ENCODE results near the gene EYA4. TPM values are rescaled to one million over a fixed set of nuclear protein-coding genes. Genes with fewer than 3 reads are reported as not detected.
A peak's percentile ranks its signal among the peaks of the same experiment; 100 is the strongest.

Gene EYA4
- total RNA-seq, 2 experiments from 2014 or later = not detected

DNA sequence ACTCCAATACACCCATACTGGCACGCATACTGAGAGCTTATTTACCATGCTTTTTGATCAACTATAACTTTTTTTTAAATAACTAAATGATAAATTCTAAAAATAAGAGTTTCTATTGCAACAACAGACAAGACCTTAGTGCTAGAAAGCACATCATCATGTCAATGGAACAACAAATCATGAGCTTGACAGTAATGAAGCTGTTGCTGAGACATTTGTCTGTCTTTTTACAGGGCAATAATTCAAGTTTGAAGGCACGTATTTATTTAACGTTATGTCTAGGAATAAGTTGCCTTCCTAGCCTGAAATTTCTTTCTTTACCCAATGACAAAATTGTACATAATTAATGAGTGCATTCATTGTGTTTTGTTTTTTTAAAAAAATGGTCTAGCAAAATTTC, 299.2 kb downstream of the EYA4 start:
- Mint-ChIP-seq H3K36me3 (ENCODE audit: low read depth) (no peaks in the 10 kb centered on the region), H3K9me3 (ENCODE audit: insufficient read depth) (no peaks in the 10 kb centered on the region), H3K27ac (no peak overlapping the region), H3K4me3 (no peak overlapping the region), H3K27me3 (ENCODE audit: low read depth) (no peaks in the 10 kb centered on the region), H3K4me1 (ENCODE audit: low read depth) (no peaks in the 10 kb centered on the region)
- POLR2A ChIA-PET = no interaction called here
- ATAC-seq (no peak), DNase-seq (no peak)
- CTCF ChIA-PET = no interaction called here

DNA sequence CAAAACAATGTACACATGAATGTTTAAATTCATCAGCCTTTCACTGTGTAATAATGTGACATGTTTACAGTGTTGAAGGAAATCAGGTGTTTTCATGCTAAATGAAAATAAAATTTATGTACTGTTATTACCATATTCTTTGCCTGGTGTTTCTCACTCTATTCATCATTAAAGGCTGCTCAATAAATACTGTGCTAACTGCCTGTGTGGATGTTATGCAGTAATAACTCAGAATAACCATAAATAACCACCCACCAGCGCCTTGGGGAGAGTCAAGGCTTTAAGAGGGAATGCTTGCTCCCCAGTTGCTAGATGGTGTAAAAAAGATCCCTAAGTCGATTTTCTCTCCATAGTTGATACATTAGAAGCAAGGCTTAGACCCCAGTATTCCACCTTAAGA, 299.9 kb downstream of the EYA4 start:
- ATAC-seq = no peak
- Mint-ChIP-seq H3K27ac (no peak overlapping the region), H3K9me3 (ENCODE audit: insufficient read depth) (no peaks in the 10 kb centered on the region), H3K4me1 (ENCODE audit: low read depth) (no peaks in the 10 kb centered on the region), H3K27me3 (ENCODE audit: low read depth) (no peaks in the 10 kb centered on the region), H3K36me3 (ENCODE audit: low read depth) (no peaks in the 10 kb centered on the region), H3K4me3 (no peak overlapping the region)
- POLR2A ChIA-PET = no interaction called here
- DNase-seq = no peak
- CTCF ChIA-PET = no interaction called here

DNA sequence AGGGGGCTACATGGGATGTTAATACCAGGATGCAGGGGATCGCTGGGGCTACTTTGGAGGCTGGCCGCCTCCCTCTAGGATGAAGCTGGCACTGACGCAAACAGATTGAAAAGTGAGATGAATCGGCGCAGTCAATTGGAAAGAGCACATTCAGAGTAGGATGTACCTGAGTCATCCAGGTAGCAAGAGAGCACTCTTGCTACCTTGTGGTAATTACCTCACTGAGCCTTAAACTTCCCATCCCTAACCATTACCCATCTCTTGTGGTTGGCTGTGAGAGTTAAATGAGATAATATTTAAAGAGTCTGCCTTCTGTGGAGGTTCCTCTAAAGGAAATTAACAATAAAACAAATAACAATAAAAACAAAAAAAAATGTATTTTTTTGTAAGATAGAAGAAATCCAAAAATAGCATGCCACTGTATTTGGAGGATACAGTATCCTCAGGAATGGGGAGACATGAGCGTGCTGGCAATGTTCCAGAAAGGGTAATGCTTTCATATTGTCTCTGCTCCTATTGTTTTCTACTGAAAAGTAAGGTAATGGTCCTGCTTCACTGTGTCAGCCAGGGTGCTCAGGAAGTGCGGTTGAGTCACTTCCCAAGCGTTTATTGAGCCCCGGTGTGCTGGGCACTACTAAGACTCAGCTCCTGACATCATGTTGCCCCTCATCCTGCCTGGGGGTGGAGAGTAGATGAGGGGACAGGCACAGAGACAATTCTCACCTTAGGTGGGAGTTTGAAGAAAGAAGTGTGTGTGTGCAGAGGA, 301.1 kb downstream of the EYA4 start:
- Mint-ChIP-seq H3K36me3 (ENCODE audit: low read depth) (no peaks in the 10 kb centered on the region), H3K4me3 (no peak overlapping the region), H3K4me1 (ENCODE audit: low read depth) (no peaks in the 10 kb centered on the region), H3K27ac (no peak overlapping the region), H3K9me3 (ENCODE audit: insufficient read depth) (no peaks in the 10 kb centered on the region), H3K27me3 (ENCODE audit: low read depth) (no peaks in the 10 kb centered on the region)
- DNase-seq (no peak), ATAC-seq (no peak)
- CTCF ChIA-PET = interaction anchor here (0.6 kb wide), 1 partner anchor 43 kb away, joined by 3 read pairs; no protein-coding TSS in a partner anchor
- POLR2A ChIA-PET = no interaction called here

DNA sequence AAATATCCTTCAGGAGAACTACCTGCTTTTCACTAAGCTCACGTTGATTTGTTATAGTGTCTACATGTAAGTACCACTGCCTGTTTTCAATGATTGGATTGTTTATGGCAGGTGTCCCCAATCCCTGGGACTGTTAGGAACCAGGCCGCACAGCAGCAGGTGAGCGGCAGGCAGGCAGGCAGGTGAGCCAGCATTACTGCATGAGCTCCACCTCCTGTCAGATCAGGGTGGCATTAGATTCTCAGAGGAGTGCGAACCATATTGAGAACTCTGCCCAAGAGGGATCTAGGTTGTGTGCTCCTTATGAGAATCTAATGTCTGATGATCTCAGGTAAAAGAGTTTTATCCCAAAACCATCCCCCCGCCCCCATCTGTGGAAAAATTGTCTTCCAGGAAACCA, 303.3 kb downstream of the EYA4 start:
- ChIA-PET POLR2A (no interaction called here), CTCF (no interaction called here)
- H3K9me3 Mint-ChIP-seq (ENCODE audit: insufficient read depth) = no peaks in the 10 kb centered on the region
- H3K36me3 Mint-ChIP-seq (ENCODE audit: low read depth) = no peaks in the 10 kb centered on the region
- no peak for ATAC-seq
- no peaks in the 10 kb centered on the region for H3K4me1 Mint-ChIP-seq (ENCODE audit: low read depth)
- DNase-seq = no peak
- no peaks in the 10 kb centered on the region for H3K27me3 Mint-ChIP-seq (ENCODE audit: low read depth)
- H3K27ac Mint-ChIP-seq = no peak overlapping the region
- H3K4me3 Mint-ChIP-seq = no peak overlapping the region

DNA sequence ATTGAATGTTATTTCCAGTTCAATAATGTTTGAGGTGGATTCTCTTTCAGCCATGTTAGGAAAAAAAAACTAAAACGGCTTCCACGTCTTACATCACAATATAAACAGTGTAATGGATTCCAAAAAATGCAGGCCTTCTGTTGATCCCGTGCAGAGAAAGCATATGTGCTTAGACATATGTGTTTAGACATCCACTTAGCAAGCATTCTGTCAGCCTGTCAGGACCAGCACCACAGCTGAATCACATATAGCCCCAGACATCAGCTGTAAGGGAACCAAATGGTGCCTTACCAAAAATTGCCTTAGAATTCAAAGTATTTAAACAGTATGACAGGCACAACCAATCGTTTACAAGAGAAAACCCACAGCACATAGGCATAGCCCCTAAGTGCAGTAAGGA, 304.9 kb downstream of the EYA4 start:
- Mint-ChIP-seq H3K36me3 (ENCODE audit: low read depth) (no peaks in the 10 kb centered on the region), H3K27me3 (ENCODE audit: low read depth) (no peaks in the 10 kb centered on the region), H3K4me1 (ENCODE audit: low read depth) (no peaks in the 10 kb centered on the region)

DNA sequence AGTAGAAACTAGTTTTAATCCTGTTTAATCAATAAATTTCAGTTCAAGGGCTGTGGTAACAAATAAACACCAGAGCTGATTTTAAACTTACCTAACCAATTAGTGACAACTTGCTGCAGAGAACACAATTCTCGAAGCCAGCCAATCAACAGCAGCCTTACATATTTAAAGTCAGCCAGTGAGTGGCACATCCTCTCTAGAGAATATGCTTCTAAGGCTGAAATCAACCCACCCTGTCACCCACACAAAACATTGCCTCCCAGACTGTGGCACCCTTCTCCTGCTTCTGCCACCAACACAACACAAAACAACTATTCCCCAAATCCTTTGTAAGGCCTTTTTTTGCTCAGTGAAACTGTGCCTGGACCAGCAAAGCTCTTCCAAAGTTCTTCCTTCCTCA, 306.0 kb downstream of the EYA4 start:
- ATAC-seq (no peak), DNase-seq (no peak)
- Mint-ChIP-seq H3K27me3 (ENCODE audit: low read depth) (no peaks in the 10 kb centered on the region), H3K36me3 (ENCODE audit: low read depth) (no peaks in the 10 kb centered on the region), H3K4me1 (ENCODE audit: low read depth) (no peaks in the 10 kb centered on the region), H3K27ac (no peak overlapping the region), H3K4me3 (no peak overlapping the region), H3K9me3 (ENCODE audit: insufficient read depth) (no peaks in the 10 kb centered on the region)
- ChIA-PET POLR2A (no interaction called here), CTCF (no interaction called here)

More for the DNA sequence above, 304.9 kb downstream of the EYA4 start:
- no peaks in the 10 kb centered on the region for H3K9me3 Mint-ChIP-seq (ENCODE audit: insufficient read depth)
- POLR2A ChIA-PET = no interaction called here
- H3K27ac Mint-ChIP-seq = no peak overlapping the region
- ATAC-seq (no peak), DNase-seq (no peak)
- H3K4me3 Mint-ChIP-seq = no peak overlapping the region
- CTCF ChIA-PET = no interaction called here

DNA sequence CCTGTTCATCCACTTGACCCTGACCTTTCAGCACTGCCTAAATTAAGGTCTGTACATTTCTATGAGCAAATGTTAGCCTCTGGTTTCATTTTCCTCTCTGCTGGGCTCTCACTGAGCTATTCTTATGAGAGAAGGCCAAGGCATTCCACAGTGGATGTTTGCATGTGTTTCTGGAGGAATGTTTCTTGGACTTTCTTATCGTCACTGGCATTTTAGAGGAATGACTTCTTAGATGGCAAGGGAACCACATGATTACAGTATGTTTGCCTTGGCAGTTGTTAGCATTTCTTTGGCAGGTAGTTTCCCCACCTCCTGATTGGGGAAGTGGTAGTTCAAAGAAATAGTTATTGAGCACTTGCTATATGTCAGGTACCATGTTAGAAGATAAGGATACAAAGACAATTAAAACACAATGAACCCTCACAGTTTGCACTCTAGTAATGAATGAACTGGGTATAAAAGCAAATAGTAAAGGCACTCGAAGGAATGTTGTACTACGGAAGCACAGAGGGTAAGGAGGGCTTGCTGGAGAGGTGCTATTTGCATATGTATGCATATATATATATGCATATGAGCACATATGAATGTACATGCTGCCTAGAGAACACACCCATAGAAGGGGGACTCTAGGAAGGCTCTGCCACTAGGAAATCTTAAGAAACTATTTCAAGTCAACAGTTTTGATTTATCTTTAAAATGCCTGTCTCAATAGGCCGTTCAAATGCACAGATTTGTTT, 307.4 kb downstream of the EYA4 start:
- Mint-ChIP-seq H3K9me3 (ENCODE audit: insufficient read depth) (no peaks in the 10 kb centered on the region), H3K27me3 (ENCODE audit: low read depth) (no peaks in the 10 kb centered on the region), H3K27ac (no peak overlapping the region), H3K4me1 (ENCODE audit: low read depth) (no peaks in the 10 kb centered on the region), H3K36me3 (ENCODE audit: low read depth) (no peaks in the 10 kb centered on the region), H3K4me3 (no peak overlapping the region)
- no peak for DNase-seq
- ChIA-PET CTCF (no interaction called here), POLR2A (no interaction called here)
- ATAC-seq = no peak

DNA sequence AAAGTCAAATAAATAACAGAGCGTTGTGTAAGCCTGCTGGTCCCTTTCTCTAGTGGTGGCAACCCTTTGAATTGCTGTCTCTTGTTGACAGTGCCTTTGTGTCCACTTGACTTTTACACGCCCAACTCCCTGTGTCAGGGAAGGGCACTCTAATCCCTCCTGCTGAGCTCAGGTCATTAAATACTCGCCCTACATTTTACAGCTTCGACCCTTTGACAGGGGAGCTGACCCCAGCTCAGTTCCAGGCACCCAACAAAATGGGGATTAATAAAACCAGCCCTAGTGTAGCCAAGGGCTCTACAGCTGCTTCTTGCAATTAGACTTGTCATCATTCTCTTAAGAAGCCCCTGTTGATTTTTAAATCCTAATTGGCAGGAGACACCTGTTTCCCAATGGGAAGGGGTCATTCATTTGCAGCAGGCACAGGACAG, 308.2 kb downstream of the EYA4 start:
- POLR2A ChIA-PET = no interaction called here
- CTCF ChIA-PET = interaction anchor here (0.6 kb wide), 1 partner anchor 541 kb away, joined by 3 read pairs; no protein-coding TSS in a partner anchor
- Mint-ChIP-seq H3K4me1 (ENCODE audit: low read depth) (no peaks in the 10 kb centered on the region), H3K36me3 (ENCODE audit: low read depth) (no peaks in the 10 kb centered on the region), H3K4me3 (no peak overlapping the region), H3K27me3 (ENCODE audit: low read depth) (no peaks in the 10 kb centered on the region), H3K27ac (no peak overlapping the region), H3K9me3 (ENCODE audit: insufficient read depth) (no peaks in the 10 kb centered on the region)
- DNase-seq (no peak), ATAC-seq (no peak)

DNA sequence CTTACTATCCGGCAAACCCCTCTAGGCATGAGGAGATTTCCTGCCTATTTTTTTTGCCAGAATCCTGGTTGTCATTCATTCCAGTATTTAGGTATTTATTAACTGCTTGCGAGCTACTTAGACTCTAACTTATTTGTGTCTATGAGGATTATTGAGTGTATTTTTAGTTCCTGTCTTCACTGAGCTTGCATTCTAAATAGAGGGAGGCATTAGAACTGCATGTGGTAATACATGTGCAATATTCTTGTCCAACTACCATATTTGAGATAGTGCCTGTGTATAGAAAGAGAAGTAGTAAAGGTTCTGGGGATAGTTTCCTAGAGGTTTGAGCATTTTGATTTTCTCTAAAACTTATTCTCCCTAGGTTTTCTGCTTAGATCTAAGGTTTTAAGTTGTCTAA, 308.9 kb downstream of the EYA4 start:
- ChIA-PET CTCF (interaction anchor here (0.6 kb wide), 1 partner anchor 541 kb away, joined by 3 read pairs; no protein-coding TSS in a partner anchor), POLR2A (no interaction called here)
- no peak for DNase-seq
- H3K4me1 Mint-ChIP-seq (ENCODE audit: low read depth) = no peaks in the 10 kb centered on the region
- H3K4me3 Mint-ChIP-seq = no peak overlapping the region
- H3K27me3 Mint-ChIP-seq (ENCODE audit: low read depth) = no peaks in the 10 kb centered on the region
- no peaks in the 10 kb centered on the region for H3K36me3 Mint-ChIP-seq (ENCODE audit: low read depth)
- no peak for ATAC-seq
- no peaks in the 10 kb centered on the region for H3K9me3 Mint-ChIP-seq (ENCODE audit: insufficient read depth)
- no peak overlapping the region for H3K27ac Mint-ChIP-seq

DNA sequence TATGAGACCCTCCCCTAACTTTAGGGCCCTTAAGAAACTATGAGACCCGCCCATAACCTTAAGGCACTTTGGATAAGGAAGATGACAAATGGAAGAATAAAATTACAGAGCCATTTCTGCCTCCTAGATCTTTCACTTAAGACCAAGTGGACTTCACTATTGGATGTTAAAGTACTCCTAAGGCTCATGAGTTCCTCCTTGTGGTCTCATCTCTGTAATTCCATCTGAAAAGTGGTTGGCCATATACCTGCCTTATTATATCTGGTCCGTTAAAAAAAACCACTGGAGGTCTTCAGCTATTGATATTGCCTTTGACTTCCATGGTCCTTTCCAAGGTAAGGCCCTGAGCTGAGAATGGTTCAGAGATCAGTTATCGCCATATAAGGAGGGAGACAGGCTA, 310.3 kb downstream of the EYA4 start:
- Mint-ChIP-seq H3K4me1 (ENCODE audit: low read depth) (no peaks in the 10 kb centered on the region), H3K36me3 (ENCODE audit: low read depth) (no peaks in the 10 kb centered on the region), H3K4me3 (no peak overlapping the region), H3K27ac (no peak overlapping the region), H3K9me3 (ENCODE audit: insufficient read depth) (no peaks in the 10 kb centered on the region), H3K27me3 (ENCODE audit: low read depth) (no peaks in the 10 kb centered on the region)
- no peak for DNase-seq
- POLR2A ChIA-PET = interaction anchor here (1.1 kb wide), 1 partner anchor 197 kb away, joined by 3 read pairs; no protein-coding TSS in a partner anchor
- CTCF ChIA-PET = interaction anchor here (1.6 kb wide), 1 partner anchor 589 kb away, joined by 4 read pairs; no protein-coding TSS in a partner anchor
- no peak for ATAC-seq

DNA sequence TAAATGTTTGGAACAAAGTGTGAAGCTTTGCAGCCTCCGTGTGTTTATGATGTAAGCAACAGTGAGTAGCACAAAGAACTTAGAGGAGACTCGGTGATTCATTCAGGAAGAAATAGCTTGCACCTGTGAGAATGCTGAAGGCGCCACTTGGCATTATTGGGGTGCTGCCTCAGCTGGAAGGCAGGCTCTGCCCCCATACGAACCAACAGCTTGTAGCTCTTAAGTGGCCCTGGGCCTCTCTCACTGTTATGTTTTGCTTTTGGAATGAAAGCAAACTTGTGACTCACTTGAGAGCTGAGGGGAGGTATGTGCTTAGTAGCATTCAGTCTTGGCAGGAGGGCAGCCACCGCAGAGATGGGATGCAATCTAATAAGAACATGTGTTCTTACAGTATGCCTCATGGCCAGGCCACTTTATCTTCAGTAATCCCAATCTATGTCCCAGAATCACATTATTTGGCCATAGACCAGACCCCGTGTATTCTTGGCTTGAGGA, 310.7 kb downstream of the EYA4 start:
- H3K36me3 Mint-ChIP-seq (ENCODE audit: low read depth) = no peaks in the 10 kb centered on the region
- CTCF ChIA-PET = interaction anchor here (1.6 kb wide), 1 partner anchor 589 kb away, joined by 4 read pairs; no protein-coding TSS in a partner anchor

DNA sequence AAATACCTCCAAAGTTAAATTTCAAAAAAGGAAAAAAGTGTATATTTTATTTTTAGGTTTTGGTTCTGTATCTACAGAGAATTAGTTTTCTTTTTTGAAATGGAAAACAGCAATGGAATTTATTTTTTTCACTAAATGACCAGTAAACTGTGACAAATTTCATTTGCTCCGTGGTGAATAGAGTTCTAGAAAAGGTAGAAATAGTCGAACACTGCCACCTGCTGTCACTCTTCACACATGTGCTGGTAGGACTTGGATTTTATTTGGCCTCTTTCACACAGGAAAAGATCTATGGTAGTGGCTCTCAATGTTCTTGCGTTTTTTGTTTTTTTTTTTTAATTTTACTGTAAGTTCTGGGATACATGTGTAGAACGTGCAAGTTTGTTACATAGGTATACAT, 312.5 kb downstream of the EYA4 start:
- Mint-ChIP-seq H3K4me1 (ENCODE audit: low read depth) (no peaks in the 10 kb centered on the region), H3K36me3 (ENCODE audit: low read depth) (no peaks in the 10 kb centered on the region), H3K9me3 (ENCODE audit: insufficient read depth) (no peaks in the 10 kb centered on the region), H3K27ac (no peak overlapping the region), H3K27me3 (ENCODE audit: low read depth) (no peaks in the 10 kb centered on the region), H3K4me3 (no peak overlapping the region)
- ChIA-PET POLR2A (no interaction called here), CTCF (no interaction called here)
- ATAC-seq (no peak), DNase-seq (peak; percentile 45)

More for the DNA sequence above, 310.7 kb downstream of the EYA4 start:
- no peak for ATAC-seq
- H3K9me3 Mint-ChIP-seq (ENCODE audit: insufficient read depth) = no peaks in the 10 kb centered on the region
- H3K4me1 Mint-ChIP-seq (ENCODE audit: low read depth) = no peaks in the 10 kb centered on the region
- H3K27me3 Mint-ChIP-seq (ENCODE audit: low read depth) = no peaks in the 10 kb centered on the region
- H3K4me3 Mint-ChIP-seq = no peak overlapping the region
- H3K27ac Mint-ChIP-seq = no peak overlapping the region
- POLR2A ChIA-PET = interaction anchor here (1.1 kb wide), 1 partner anchor 197 kb away, joined by 3 read pairs; no protein-coding TSS in a partner anchor
- DNase-seq = no peak

Measured in activated CD8-positive, alpha-beta T cell treated with anti-CD3 and anti-CD28 coated beads, Interleukin-2, amount 10 ng/mL, durations not matched to agents 7 days and 5 days (primary cell).